CD4-positive, CD25-positive, alpha-beta regulatory T cell (primary cell): ENCODE measurements around the gene KCNJ18. TPM values are rescaled to one million over a fixed set of nuclear protein-coding genes. Genes with fewer than 3 reads are reported as not detected.
"Not testable (repeated sequence)": the region's sequence is repeated elsewhere in the genome, so short reads cannot be mapped to it uniquely, and the experiment has no call there.

Source experiments
- ATAC-seq, 2 donors: fragments of 150-1000 bp; cut with Tn5 transposase; one replicate each; pipeline ENCODE4 v1.10.0; 2021; ENCODE audit warnings: low read depth in 2 of 2, moderate number of reproducible peaks in 2 of 2, moderate library complexity in 1 of 2
- DNase-seq, 3 donors: peaks; one replicate each; pipeline versions ENCODE4 v3.0.0 to v3.0.0-alpha.2; 2012 to 2022; ENCODE audit warnings: mixed read lengths in 1 of 3
- H3K27ac ChIP-seq: one replicate; pipeline ENCODE4 v1.7.0; 2013; ENCODE audit warnings: mild to moderate bottlenecking, low read length; ENCODE audit not compliant: insufficient read depth, poor library complexity, severe bottlenecking
- H3K27me3 ChIP-seq: one replicate; pipeline ENCODE4 v1.7.0; 2013; ENCODE audit warnings: low read length; ENCODE audit not compliant: control insufficient read depth, insufficient read depth
- H3K36me3 ChIP-seq: one replicate; pipeline ENCODE4 v1.7.0; 2013; ENCODE audit warnings: mild to moderate bottlenecking, low read length, moderate library complexity; ENCODE audit not compliant: control insufficient read depth, insufficient read depth
- H3K4me1 ChIP-seq: 2 replicates; pipeline ENCODE4 v1.7.0; 2013; ENCODE audit warnings: mild to moderate bottlenecking, low read length; ENCODE audit not compliant: insufficient read depth, control insufficient read depth, poor library complexity, severe bottlenecking
- H3K4me3 ChIP-seq: one replicate; pipeline ENCODE4 v1.7.0; 2013; ENCODE audit warnings: low read depth, mild to moderate bottlenecking, low read length, moderate library complexity
- H3K9me3 ChIP-seq, 2 experiments: 1 replicate in 1 of 2; 2 replicates in 1 of 2; pipeline ENCODE4 v1.7.0; 2013; ENCODE audit warnings: low read length in 2 of 2, mild to moderate bottlenecking in 1 of 2, moderate library complexity in 1 of 2; ENCODE audit not compliant: control insufficient read depth in 2 of 2
- H3K27ac Mint-ChIP-seq, 3 donors: one replicate each; pipeline ENCODE4 v1.8.0; 2020 to 2022; ENCODE audit warnings: mild to moderate bottlenecking in 3 of 3, mixed read lengths in 3 of 3, moderate library complexity in 2 of 3
- H3K27me3 Mint-ChIP-seq: one replicate; pipeline ENCODE4 v1.8.0; 2022; ENCODE audit warnings: mild to moderate bottlenecking, mixed read lengths
- H3K36me3 Mint-ChIP-seq: one replicate; pipeline ENCODE4 v1.8.0; 2020; ENCODE audit warnings: mixed read lengths
- H3K4me1 Mint-ChIP-seq, 4 donors: one replicate each; pipeline ENCODE4 v1.8.0; 2020 to 2022; ENCODE audit warnings: mixed read lengths in 4 of 4, mild to moderate bottlenecking in 1 of 4
- H3K4me3 Mint-ChIP-seq, 4 donors: one replicate each; pipeline ENCODE4 v1.8.0; 2020 to 2022; ENCODE audit warnings: mild to moderate bottlenecking in 4 of 4, mixed read lengths in 4 of 4, moderate library complexity in 3 of 4
- H3K9me3 Mint-ChIP-seq, 7 donors: one replicate each; pipeline ENCODE4 v1.8.0; 2020 to 2022; ENCODE audit warnings: mixed read lengths in 7 of 7, mild to moderate bottlenecking in 3 of 7, moderate library complexity in 2 of 7
- polyA plus RNA-seq, 4 donors: library from polyadenylated mRNA; unstranded; fragments of 300-500 nt; fragmentation: Illumina TruSeq; gene quantifications; one replicate each; pipeline ENCODE4 v1.2.3, GENCODE V29; 2021
- total RNA-seq: library from RNA; stranded (reverse); gene quantifications from one replicate; pipeline ENCODE4 v1.2.3, GENCODE V29; 2022

KCNJ18 gene
- total and polyA plus RNA-seq, 5 donors from 2014 or later: not detected

- H3K9me3 Mint-ChIP-seq: peaks cover 0 to 27% (median 8%) of the 10 kb centered on the region in 7 donors
- not testable (repeated sequence) for H3K36me3 ChIP-seq, H3K27ac ChIP-seq, H3K4me3 Mint-ChIP-seq, H3K27ac Mint-ChIP-seq, H3K27me3 ChIP-seq, ATAC-seq, H3K4me1 ChIP-seq, DNase-seq, H3K4me3 ChIP-seq, H3K27me3 Mint-ChIP-seq, H3K4me1 Mint-ChIP-seq, H3K9me3 ChIP-seq, H3K36me3 Mint-ChIP-seq
Measured at GRCh38 chr17:21668746-21669508, 23.4 kb upstream of the KCNJ18 start.

- not testable (repeated sequence) for H3K27me3 Mint-ChIP-seq, ATAC-seq, H3K27ac Mint-ChIP-seq, H3K9me3 ChIP-seq, H3K4me3 Mint-ChIP-seq, H3K4me1 Mint-ChIP-seq, H3K36me3 ChIP-seq, H3K4me1 ChIP-seq, H3K27ac ChIP-seq, H3K4me3 ChIP-seq, H3K36me3 Mint-ChIP-seq, H3K27me3 ChIP-seq, DNase-seq
- H3K9me3 Mint-ChIP-seq: peaks cover 0 to 25% (median 5%) of the 10 kb centered on the region in 7 donors
Measured at GRCh38 chr17:21669616-21670360, 22.5 kb upstream of the KCNJ18 start.

GRCh38 chr17:21670361-21671155, 21.8 kb upstream of the KCNJ18 start:
- ATAC-seq: not testable (repeated sequence)

GRCh38 chr17:21671437-21671836, 20.9 kb upstream of the KCNJ18 start:
- not testable (repeated sequence) for H3K4me1 ChIP-seq, H3K27me3 ChIP-seq, H3K4me3 ChIP-seq, H3K27ac Mint-ChIP-seq, H3K36me3 ChIP-seq, ATAC-seq, H3K4me1 Mint-ChIP-seq, H3K27me3 Mint-ChIP-seq, H3K27ac ChIP-seq, H3K36me3 Mint-ChIP-seq, H3K4me3 Mint-ChIP-seq, DNase-seq, H3K9me3 ChIP-seq
- peaks cover 0 to 22% (median 5%) of the 10 kb centered on the region in 7 donors for H3K9me3 Mint-ChIP-seq

More at GRCh38 chr17:21670361-21671155, 21.8 kb upstream of the KCNJ18 start:
- H3K4me1 Mint-ChIP-seq, H3K9me3 ChIP-seq, H3K27ac Mint-ChIP-seq, H3K4me3 Mint-ChIP-seq, H3K4me1 ChIP-seq, H3K36me3 Mint-ChIP-seq, H3K27ac ChIP-seq, DNase-seq, H3K27me3 ChIP-seq, H3K4me3 ChIP-seq, H3K27me3 Mint-ChIP-seq, H3K36me3 ChIP-seq: not testable (repeated sequence)
- H3K9me3 Mint-ChIP-seq: peaks cover 0 to 22% (median 5%) of the 10 kb centered on the region in 7 donors

GRCh38 chr17:21671871-21672270, 20.5 kb upstream of the KCNJ18 start:
- not testable (repeated sequence) for H3K36me3 ChIP-seq, H3K4me3 Mint-ChIP-seq, H3K36me3 Mint-ChIP-seq, DNase-seq, H3K4me1 Mint-ChIP-seq, H3K4me3 ChIP-seq, H3K27ac Mint-ChIP-seq, H3K9me3 ChIP-seq, H3K27me3 ChIP-seq, ATAC-seq, H3K27ac ChIP-seq, H3K4me1 ChIP-seq, H3K27me3 Mint-ChIP-seq
- H3K9me3 Mint-ChIP-seq: peaks cover 0 to 19% (median 2%) of the 10 kb centered on the region in 7 donors

GRCh38 chr17:21673451-21674241, 18.7 kb upstream of the KCNJ18 start:
- ATAC-seq, H3K4me3 ChIP-seq, H3K27me3 Mint-ChIP-seq, DNase-seq, H3K36me3 ChIP-seq, H3K4me1 Mint-ChIP-seq, H3K9me3 ChIP-seq, H3K27me3 ChIP-seq, H3K4me3 Mint-ChIP-seq, H3K4me1 ChIP-seq, H3K27ac ChIP-seq, H3K27ac Mint-ChIP-seq, H3K36me3 Mint-ChIP-seq: not testable (repeated sequence)
- peaks cover 0 to 22% (median 5%) of the 10 kb centered on the region in 7 donors for H3K9me3 Mint-ChIP-seq

GRCh38 chr17:21674242-21674731, 18.0 kb upstream of the KCNJ18 start:
- H3K4me3 ChIP-seq: no peak overlapping the region
- DNase-seq: no peak
- H3K4me3 Mint-ChIP-seq: no peak overlapping the region
- ATAC-seq: no peak
- no peaks in the 10 kb centered on the region for H3K4me1 ChIP-seq
- H3K9me3 Mint-ChIP-seq: peaks cover 0 to 21% (median 5%) of the 10 kb centered on the region in 7 donors
- H3K36me3 ChIP-seq: no peaks in the 10 kb centered on the region
- H3K27ac Mint-ChIP-seq: no peak overlapping the region
- no peaks in the 10 kb centered on the region for H3K27me3 Mint-ChIP-seq
- H3K27ac ChIP-seq: no peak overlapping the region
- H3K9me3 ChIP-seq: peaks cover 0 to 3% of the 10 kb centered on the region in 2 experiments
- H3K27me3 ChIP-seq: no peaks in the 10 kb centered on the region
- peaks cover 0 to 5% (median 0%) of the 10 kb centered on the region in 4 donors for H3K4me1 Mint-ChIP-seq
- no peaks in the 10 kb centered on the region for H3K36me3 Mint-ChIP-seq
